Uterus (tissue), 2 donors: ENCODE data around the gene MYPOP.

Experiments
- CTCF ChIP-seq, 4 experiments: fragments of 200-600 bp in 2 of 4; fragments of 450-650 bp in 2 of 4; sonication (generic) in 2 of 4; IDR thresholded peaks; one replicate each; pipeline ENCODE4 v1.5.1; 2016 to 2019; ENCODE audit warnings: antibody characterized with exemption in 4 of 4, mild to moderate bottlenecking in 2 of 4, moderate library complexity in 1 of 4
- POLR2A ChIP-seq, 2 donors: fragments of 450-650 bp; IDR thresholded peaks; one replicate each; pipeline ENCODE4 v1.6.1; 2016; ENCODE audit warnings: antibody characterized with exemption in 2 of 2, mild to moderate bottlenecking in 1 of 2, moderate library complexity in 1 of 2

GRCh38 chr19:45879971-45880370, 22.4 kb downstream of the MYPOP start:
- TF ChIP-seq CTCF (IDR thresholded peaks at IDR 0.05) (no peak), POLR2A (IDR thresholded peaks at IDR 0.05) (no peak)
